A549 (cell line): ENCODE results near the gene TEX261.

ENCODE experiments used
- POLR2A ChIP-seq: IDR thresholded peaks from 2 replicates; pipeline ENCODE4 v1.6.1; 2012; ENCODE audit warnings: mild to moderate bottlenecking, low read length
- RAD21 ChIP-seq, 2 experiments: fragments of >200 bp in 1 of 2; sonication (Bioruptor Twin) in 1 of 2; formaldehyde crosslinking in 1 of 2; IDR thresholded peaks in 1 of 2; conservative IDR thresholded peaks in 1 of 2; 2 replicates in 1 of 2; 3 replicates in 1 of 2; pipeline ENCODE4 v1.6.1; 2012 to 2018; ENCODE audit warnings: inconsistent platforms in 1 of 2
- TF ChIP-seq, protein P1 (sequence below): fragments of >200 bp; sonication (Bioruptor Twin); formaldehyde crosslinking; IDR thresholded peaks from 3 replicates; pipeline ENCODE4 v1.5.1; 2016
- TF ChIP-seq, protein P2 (sequence below): IDR thresholded peaks from 2 replicates; pipeline ENCODE4 v1.6.1; 2012
- TF ChIP-seq, protein P3 (sequence below): fragments of 450-650 bp; IDR thresholded peaks from 2 replicates; pipeline ENCODE4 v1.6.1; 2014; ENCODE audit warnings: antibody characterized with exemption

DNA sequence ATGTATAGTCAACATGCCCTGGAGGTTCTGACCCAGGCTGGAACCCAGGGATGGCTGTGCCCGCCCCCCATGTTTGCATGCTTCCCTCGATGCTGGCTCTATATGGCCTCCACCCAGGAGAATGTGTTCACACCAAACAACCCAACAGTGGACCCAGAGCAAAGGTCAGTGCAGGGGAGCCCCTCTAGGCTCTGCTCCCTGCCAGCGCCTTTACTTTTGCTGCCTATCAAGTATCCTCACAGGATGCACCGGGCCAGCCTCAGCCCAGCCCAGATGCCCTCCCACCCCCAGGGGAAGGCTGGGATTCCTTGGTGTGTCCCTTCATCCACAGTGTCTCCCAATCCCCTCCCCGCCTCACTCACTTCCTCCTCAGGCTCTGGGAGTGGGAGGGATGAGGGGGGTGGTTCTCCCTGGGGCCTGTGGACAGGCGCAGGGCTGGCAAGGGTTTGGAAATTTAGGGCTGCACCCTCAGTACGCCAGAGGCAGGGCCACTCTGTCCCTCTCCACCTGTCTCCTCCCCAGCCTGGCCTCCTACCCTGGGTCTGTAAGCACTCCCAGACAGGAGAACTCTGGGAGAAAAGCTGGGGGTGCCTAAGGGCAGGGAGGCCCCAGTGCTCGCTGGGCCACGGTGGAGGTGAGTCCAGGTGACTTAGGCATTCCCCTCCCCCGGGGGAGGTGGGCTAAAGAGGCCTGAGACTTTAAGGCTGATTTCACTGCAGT is 56.6 kb downstream of the TEX261 start:
- TF ChIP-seq POLR2A = no peak
- no peak for TF ChIP-seq RAD21 (conservative IDR thresholded peaks at IDR 0.05 in 1 of 2, IDR thresholded peaks at IDR 0.05 in 1 of 2)
- TF ChIP-seq, protein P1, sequence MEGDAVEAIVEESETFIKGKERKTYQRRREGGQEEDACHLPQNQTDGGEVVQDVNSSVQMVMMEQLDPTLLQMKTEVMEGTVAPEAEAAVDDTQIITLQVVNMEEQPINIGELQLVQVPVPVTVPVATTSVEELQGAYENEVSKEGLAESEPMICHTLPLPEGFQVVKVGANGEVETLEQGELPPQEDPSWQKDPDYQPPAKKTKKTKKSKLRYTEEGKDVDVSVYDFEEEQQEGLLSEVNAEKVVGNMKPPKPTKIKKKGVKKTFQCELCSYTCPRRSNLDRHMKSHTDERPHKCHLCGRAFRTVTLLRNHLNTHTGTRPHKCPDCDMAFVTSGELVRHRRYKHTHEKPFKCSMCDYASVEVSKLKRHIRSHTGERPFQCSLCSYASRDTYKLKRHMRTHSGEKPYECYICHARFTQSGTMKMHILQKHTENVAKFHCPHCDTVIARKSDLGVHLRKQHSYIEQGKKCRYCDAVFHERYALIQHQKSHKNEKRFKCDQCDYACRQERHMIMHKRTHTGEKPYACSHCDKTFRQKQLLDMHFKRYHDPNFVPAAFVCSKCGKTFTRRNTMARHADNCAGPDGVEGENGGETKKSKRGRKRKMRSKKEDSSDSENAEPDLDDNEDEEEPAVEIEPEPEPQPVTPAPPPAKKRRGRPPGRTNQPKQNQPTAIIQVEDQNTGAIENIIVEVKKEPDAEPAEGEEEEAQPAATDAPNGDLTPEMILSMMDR = no peak
- TF ChIP-seq, protein P2, sequence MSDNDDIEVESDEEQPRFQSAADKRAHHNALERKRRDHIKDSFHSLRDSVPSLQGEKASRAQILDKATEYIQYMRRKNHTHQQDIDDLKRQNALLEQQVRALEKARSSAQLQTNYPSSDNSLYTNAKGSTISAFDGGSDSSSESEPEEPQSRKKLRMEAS = no peak
- TF ChIP-seq, protein P3, sequence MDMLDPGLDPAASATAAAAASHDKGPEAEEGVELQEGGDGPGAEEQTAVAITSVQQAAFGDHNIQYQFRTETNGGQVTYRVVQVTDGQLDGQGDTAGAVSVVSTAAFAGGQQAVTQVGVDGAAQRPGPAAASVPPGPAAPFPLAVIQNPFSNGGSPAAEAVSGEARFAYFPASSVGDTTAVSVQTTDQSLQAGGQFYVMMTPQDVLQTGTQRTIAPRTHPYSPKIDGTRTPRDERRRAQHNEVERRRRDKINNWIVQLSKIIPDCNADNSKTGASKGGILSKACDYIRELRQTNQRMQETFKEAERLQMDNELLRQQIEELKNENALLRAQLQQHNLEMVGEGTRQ = no peak
